ENCODE data around the gene CCDC38.

DNA sequence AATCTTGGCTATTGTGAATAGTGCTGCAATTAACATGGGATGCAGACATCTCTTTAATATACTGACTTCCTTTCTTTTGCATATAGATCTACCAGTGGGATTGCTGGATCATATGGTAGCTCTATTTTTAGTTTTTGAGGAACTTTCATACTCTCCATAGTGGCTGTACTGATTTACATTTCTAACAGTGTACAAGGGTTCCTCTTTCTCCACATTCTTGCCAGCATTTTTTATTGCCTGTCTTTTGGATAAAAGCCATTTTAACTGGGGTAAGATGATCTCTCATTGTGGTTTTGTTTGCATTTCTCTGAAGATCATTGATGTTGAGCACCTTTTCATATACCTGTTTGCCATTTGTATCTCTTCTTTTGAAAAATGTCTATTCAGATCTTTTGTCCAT is 9.1 kb upstream of the CCDC38 start:
- TF ChIP-seq, protein P1, sequence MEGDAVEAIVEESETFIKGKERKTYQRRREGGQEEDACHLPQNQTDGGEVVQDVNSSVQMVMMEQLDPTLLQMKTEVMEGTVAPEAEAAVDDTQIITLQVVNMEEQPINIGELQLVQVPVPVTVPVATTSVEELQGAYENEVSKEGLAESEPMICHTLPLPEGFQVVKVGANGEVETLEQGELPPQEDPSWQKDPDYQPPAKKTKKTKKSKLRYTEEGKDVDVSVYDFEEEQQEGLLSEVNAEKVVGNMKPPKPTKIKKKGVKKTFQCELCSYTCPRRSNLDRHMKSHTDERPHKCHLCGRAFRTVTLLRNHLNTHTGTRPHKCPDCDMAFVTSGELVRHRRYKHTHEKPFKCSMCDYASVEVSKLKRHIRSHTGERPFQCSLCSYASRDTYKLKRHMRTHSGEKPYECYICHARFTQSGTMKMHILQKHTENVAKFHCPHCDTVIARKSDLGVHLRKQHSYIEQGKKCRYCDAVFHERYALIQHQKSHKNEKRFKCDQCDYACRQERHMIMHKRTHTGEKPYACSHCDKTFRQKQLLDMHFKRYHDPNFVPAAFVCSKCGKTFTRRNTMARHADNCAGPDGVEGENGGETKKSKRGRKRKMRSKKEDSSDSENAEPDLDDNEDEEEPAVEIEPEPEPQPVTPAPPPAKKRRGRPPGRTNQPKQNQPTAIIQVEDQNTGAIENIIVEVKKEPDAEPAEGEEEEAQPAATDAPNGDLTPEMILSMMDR (conservative IDR thresholded peaks at IDR 0.05; ENCODE audit: low read depth, low read length): no peak
- TF ChIP-seq EZH2 (IDR thresholded peaks at IDR 0.05; ENCODE audit: borderline replicate concordance, low read depth, low read length, poor library complexity, severe bottlenecking): no peak
